Articular chondrocyte of knee joint (primary cell): Measurements from ENCODE around the gene RAB2B. TPM values are rescaled to one million over a fixed set of nuclear protein-coding genes. Genes with fewer than 3 reads are reported as not detected.

Experiments used
- small RNA-seq: library from RNA; depleted of rRNA; stranded (forward); fragments of <200 nt; gene quantifications from one replicate; pipeline ENCODE3, GENCODE V24; 2012
- total RNA-seq: library from RNA; depleted of rRNA; stranded (reverse); fragments of >200 nt; gene quantifications from 2 replicates; pipeline ENCODE4 v1.2.3, GENCODE V29; 2012

Gene RAB2B
- total RNA-seq, result 28.9 and 36.6 TPM in 2 replicates

DNA sequence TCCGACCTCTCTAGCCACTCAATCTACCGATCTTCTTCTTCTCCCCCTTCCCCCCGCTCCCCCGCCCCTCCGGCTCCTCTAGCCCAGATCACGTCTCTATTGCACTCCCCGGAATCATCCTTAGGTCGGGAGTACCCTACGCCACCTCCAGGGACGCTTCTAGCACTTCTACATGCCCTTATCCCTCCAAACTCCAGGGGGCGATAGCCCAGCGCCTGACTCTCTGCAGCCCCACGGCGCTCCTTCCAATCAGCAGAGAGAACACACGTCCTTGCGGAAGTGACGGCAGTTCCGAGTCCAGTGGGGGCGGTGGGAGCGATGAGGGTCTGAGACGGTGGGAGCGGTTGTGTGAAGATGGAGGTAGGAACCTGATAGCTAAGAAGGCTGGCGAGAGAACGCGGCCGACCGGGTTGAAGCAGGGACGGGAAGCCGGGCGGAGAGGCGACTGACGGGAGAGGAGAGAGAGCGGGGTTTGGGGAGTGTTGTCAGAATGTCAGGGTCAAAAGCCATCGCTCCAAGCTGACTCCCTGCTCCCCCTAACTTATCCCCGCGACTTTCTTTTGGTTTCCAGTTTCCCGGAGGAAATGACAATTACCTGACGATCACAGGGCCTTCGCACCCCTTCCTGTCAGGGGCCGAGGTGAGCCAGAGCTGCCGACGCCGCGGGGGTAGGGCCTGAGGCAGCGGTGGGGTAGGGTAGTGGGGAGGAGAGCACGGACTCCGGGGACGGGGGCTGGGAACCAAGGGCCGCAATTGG lies at the start of gene RAB2B, which contains the start of gene TOX4:
Gene RAB2B (minus strand): TSS at position 35 of the 757 bp plus-strand sequence. CDS start 87 bp downstream, outside the sequence.
Gene TOX4 (plus strand): TSS at position 271 of the 757 bp plus-strand sequence. CDS start 84 bp downstream, at position 355.

DNA sequence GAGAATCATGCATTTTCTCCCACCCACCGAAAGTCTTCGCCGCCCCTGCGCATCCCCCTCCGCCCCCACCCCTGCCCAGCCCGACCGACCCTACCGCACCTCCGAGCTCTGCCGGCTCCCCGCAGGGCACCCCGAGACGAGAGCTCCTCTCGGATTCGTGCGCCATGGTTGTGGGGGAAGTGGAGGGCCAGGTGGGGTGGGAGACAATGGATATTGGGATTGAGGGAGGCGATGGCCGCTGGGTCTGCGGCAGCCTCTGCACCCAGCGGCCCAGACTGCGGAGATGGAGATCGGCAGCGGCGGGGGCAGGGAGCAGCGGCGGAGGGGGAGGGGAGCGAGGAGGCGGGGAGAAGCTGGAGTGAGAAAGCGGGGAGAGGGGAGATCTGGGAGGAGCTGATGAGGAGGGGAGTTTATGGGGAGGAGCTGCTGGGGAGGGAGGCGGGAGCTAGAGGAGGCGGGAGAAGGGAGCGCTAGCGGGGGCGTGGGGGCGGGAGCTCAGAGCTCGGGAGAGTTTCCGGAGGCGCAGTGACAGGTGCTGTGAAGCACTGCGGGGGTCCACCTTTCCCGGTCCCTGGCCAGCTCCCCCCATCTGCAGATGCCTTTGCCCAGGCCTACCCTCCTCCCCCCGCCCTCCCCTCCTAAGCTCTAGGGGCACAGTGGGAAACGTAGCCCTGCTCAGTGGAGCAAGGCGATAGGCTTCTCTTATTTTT lies 49.4 kb upstream of the RAB2B start, which contains the start of gene SALL2:
Gene SALL2 (minus strand): TSS at position 385 of the 710 bp plus-strand sequence. CDS start 219 bp downstream, at position 166.

DNA sequence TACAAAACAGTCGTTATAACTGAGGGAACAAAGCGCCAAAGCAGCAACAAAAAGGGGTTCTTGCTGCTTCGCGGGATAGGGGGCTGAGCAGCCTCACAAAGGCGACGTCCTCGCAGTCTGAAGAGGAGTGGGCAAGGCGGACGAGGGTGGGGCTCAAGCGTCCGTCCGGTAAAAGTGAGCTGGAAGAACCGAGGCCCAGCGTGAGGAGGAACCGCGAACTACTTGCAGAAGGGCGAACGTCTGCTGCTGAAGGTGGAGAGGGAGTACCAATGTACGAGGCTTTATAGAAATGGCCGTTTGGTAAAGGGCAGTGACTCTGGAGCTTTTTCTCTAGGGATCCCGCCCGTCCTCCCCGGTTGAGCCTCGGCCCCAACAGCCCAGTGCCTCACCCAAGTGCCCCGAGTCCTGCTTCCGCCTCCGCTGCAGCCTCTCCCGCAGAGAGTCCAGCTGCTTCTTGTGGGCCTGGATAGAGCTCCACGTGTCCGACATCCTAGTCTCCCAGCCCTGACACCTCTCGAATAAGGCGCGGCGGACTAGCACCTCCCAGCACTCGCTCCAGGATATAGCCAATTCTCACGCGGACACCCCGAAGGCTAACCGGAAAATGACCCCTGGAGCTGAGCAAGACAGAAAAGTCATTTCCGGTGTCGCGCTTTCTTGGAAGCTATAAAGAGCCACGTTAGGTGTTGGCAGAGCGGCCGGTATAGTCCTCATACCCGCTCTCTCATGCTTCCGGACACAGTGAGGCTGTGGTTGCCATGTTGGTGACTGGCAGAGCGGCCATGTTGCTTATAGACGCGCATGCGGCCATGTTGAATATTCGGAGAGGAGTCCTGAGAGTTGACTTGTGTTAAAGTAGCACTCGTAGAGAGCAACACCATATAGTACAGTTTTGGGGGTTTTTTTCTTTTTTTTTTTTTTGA lies 34.2 kb upstream of the RAB2B start, which contains the start of gene METTL3:
Gene METTL3 (minus strand): TSS at position 606 of the 923 bp plus-strand sequence. CDS start 117 bp downstream, at position 489.

DNA sequence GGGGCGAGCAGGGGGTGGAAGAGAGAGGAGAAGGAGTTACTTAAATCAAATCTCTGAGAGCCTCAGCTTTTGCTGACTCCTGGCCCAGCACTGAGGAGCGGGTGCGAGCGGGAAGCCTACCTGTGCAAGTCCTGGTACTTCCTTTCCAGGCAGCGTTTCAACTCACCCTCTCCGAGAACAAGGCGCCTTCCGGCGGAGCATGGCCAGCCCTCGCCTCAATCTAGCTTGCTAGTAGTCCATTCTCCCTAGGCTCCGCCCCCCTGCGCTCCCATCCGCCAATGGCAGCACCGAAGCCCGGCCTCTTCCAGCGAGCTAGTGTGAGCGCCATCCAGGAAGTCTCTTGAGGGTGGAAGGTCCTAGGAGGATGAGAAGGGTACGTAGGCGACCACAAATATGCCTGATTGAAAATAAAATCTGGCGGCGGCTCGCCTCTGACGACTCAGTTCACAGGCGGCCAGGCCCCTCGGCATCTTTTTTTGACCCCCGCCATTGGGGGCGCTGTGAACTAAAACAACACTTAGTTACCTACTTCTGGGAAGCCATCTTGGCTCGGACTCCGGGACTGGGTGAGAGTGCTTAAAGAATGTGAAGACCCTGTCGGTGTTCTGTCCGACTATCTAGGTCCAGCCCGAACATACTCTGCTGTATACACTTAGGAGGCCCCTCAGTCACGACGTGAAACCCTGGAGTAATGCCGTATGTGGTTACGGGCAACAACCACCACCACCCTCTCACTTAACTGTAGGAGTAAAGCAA lies 20.7 kb downstream of the RAB2B start, which contains the start of gene CHD8:
Gene CHD8 (minus strand): TSS at position 212 of the 756 bp plus-strand sequence. CDS start 24,480 bp downstream, outside the sequence.

Small RNA genes within 50 kb of the gene (small RNA-seq; reads per million reads assigned to genes)
- gene RN7SL650P, result not detected

Other genes with a start within 250 kb of the RAB2B start
- 479 and 643 TPM in 2 replicates for gene HNRNPC, start 207.5 kb downstream of the RAB2B start, total RNA-seq
- not detected in 2 replicates for gene RPGRIP1, start 196.9 kb downstream of the RAB2B start, total RNA-seq
- gene SUPT16H, start 92.9 kb downstream of the RAB2B start, total RNA-seq, result 84.0 and 90.9 TPM in 2 replicates
- 57.4 and 60.1 TPM in 2 replicates for gene CHD8, start 20.8 kb downstream of the RAB2B start, total RNA-seq
- gene TOX4, start 236 bp upstream of the RAB2B start, total RNA-seq, result 36.9 and 37.8 TPM in 2 replicates
- gene METTL3, start 34.4 kb upstream of the RAB2B start, total RNA-seq, result 24.6 and 29.7 TPM in 2 replicates
- 3.0 and 4.4 TPM in 2 replicates for gene SALL2, start 49.4 kb upstream of the RAB2B start, total RNA-seq
- not detected in 2 replicates for gene OR10G3, start 103.1 kb upstream of the RAB2B start, total RNA-seq
- not detected in 2 replicates for gene OR10G2, start 158.0 kb upstream of the RAB2B start, total RNA-seq
- not detected in 2 replicates for gene OR4E2, start 176.9 kb upstream of the RAB2B start, total RNA-seq
- not detected in 2 replicates for gene OR4E1, start 196.9 kb upstream of the RAB2B start, total RNA-seq